ENCODE measurements around the gene AGBL1.

GRCh38 chr15:86690566-86690965 is 610.9 kb downstream of the AGBL1 start:
- TF ChIP-seq CTCF (IDR thresholded peaks at IDR 0.05; ENCODE audit: extremely low read depth in 1 of 2, insufficient read depth in 1 of 2, low read depth in 1 of 2, low read length in 2 of 2) = no peak
- TF ChIP-seq POLR2A (IDR thresholded peaks at IDR 0.05; ENCODE audit: low read depth, low read length) = no peak
- no peak for TF ChIP-seq FOS (IDR thresholded peaks at IDR 0.05; ENCODE audit: borderline replicate concordance, insufficient read depth, low read length)
- TF ChIP-seq MAX (IDR thresholded peaks at IDR 0.05; ENCODE audit: insufficient read depth, insufficient read length) = no peak
- no peak for TF ChIP-seq EZH2 (IDR thresholded peaks at IDR 0.05; ENCODE audit: borderline replicate concordance, low read depth, low read length, severe bottlenecking)
- no peak for TF ChIP-seq POLR2AphosphoS5 (IDR thresholded peaks at IDR 0.05; ENCODE audit: insufficient read depth, low read depth, low read length)
- TF ChIP-seq JUN (IDR thresholded peaks at IDR 0.05; ENCODE audit: borderline replicate concordance, insufficient read depth, insufficient read length, low read depth) = no peak
- no peak for TF ChIP-seq MYC (IDR thresholded peaks at IDR 0.05; ENCODE audit: low read depth, low read length)

Data from endothelial cell of umbilical vein (primary cell).